GF-D8 (cell line): Measurements from ENCODE around the gene IGFL3.
A peak's percentile ranks its signal among the peaks of the same experiment; 100 is the strongest.
"Not testable (repeated sequence)": the region's sequence is repeated elsewhere in the genome, so short reads cannot be mapped to it uniquely, and the experiment has no call there.

Experiments
- DNase-seq: peaks from one replicate; lab custom pipeline; 2025; lab: John Stamatoyannopoulos, UW

The IGFL3 gene

GRCh38 chr19:46125447-46125846 is 959 bp upstream of the IGFL3 start:
- no peak for DNase-seq

DNA sequence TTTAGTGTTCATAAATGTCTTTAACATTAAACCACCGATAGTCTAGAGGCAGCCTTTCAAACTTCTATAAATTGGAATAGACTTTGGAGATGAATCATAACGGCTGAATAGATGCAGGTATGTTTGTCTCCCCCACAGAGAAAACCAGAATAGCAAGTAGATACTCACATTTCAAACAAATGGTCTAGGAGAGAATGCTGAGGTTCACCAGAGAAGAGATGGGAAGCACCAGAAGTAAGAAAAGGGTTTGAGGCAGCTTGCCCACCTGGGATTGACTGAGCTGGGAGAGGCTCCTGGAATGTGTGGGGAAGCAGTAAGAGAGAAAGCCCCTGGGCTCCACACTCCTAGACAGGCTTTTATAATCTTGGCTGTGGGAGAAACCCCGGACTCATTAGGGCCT is 6.4 kb downstream of the IGFL3 start:
- no peak for DNase-seq

DNA sequence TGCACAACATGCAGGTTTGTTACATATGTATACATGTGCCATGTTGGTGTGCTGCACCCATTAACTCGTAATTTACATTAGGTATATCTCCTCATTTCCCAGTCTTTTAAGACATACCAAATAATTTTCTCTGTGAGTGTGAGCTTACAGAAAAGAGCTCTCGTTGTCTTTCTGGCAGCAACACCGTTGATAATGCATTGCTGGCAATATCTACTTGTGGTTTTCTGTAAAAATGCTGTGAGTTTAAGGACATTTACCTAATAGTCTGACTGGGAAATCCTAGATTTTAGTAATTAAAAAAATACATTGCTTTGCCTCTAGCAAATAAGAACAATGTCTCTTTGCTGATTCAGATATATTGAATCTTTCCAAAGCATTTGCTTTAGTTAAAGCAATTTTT is 8.4 kb downstream of the IGFL3 start:
- DNase-seq = no peak

DNA sequence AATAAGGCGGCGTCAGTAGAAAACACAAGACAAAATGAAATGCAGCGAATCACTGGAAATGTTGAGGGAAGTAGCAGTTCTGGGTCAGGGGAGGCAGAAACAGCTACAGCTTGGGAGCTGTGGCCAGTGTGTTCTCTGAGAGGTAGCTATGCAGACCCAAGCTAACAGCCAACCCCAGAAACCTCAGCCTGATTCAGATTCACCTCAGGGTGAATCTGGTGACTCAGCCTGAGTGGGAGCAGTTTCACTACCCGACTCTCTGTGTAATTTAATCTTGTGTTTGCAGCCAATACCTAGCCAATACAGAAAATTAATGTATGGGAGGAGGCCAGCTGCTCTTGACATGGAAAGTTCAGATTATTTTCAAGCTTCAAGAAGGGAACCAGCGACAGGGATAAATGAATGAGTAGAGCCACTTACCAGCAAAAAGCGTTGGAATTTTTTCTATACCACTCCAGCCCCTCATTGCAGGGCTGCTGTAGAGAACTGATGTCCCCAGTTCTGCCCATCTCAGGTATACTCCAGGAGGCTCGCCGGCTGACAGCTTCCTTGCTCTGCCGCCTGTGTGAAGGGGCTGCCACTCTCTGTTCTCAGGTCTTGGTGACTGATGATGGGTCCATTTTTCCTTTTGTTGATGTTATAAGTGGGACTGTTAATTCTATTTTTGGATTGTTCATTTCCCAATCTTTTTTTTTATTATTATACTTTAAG is 8.9 kb downstream of the IGFL3 start:
- no peak for DNase-seq

DNA sequence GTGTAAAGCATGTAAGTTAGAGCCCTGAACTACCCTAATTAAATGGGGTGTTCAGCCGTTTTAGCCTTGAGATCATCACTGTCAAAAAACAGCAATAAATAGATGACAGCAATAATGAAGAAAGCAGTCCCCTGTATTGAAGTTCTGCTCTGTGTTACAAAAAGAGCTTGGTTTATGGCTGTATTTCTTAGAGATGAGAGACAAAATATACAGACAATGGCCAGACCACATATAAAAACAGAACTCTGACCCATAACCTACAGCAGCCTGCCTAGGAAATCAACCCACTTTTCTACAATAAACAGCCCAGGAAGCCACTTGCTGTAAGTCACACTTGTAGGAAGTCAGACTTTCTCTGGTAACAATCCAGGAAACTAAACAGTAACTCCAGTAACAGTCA is 10.8 kb downstream of the IGFL3 start:
- no peak for DNase-seq

GRCh38 chr19:46112527-46112926 is 12.0 kb downstream of the IGFL3 start:
- DNase-seq = no peak

DNA sequence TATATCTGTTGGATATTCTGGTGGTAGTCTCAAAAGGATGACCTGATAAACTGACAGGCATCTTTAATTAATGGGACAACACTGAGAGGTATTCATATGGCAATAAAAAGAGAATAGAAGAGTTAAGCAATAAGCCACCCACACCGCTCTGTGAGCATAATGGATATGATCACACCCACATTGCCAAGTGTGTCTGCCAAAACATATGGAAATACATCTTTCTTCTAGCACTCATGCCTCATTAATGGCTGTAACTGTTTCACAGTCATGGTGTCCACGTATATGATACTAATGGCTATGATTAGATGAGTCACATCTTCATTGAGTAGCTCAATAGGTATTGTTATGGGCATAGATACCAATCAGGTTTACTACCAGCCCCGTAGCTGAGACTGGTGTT is 13.1 kb downstream of the IGFL3 start:
- no peak for DNase-seq

DNA sequence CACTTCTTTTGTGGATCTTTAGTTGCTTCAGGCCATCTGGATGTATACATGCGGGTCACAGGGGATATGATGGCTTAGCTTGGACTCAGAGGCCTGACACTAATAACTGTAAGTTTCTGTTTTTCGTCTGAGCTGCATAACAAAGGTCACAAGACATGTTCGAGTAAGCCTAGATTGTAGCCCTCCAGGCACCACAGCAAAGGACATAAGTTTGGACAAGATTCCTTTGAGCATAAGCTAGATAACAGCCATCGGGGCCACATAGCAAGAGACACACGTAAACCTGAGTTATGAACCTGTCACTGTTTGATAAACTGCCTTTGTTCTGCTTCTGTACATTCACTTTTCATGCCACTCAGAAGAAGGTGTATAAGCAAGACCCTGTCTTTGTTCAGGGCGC is 14.6 kb downstream of the IGFL3 start:
- DNase-seq = no peak

DNA sequence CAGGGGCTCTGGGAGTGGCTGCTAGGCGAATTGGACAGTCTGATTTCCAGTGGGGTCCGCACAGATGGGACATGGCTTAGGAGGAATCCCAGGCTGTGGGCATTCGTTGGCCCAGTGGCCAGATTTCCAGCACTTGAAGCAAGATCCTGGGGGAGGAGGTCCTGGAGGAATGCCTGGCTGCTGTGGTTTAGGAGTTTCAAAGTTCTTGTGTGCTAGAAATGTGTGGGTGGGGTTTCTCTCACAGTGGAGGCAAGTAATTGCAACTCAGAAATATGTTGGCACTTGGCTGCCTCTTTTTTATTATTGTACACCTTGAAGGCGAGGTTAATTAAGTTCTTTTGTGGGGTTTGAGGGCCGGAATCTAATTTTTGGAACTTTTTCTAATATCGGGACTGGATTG is 17.1 kb downstream of the IGFL3 start:
- no peak for DNase-seq

- not testable (repeated sequence) for DNase-seq
Measured at GRCh38 chr19:46102333-46102732, 22.2 kb downstream of the IGFL3 start.

DNA sequence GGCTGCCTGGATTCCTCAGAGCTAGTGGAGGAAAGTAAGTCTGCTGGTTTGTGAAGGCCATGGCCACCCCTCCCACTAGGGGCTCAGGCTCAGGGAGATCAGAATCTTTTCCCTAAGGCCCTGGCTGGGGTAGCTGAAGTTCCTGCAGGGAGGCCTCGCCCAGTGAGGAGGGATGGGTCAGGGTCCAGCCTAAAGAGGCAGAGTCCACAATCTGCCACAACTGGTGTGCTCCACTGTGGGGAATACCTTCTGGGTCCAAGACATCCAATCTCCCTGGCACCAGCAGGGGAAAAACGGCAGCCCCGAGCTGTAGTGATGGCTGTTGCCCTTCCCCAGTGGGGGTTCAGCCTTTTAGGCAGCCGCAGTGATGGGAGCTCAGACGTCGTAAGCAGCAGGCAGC is 23.2 kb downstream of the IGFL3 start:
- DNase-seq = no peak

DNA sequence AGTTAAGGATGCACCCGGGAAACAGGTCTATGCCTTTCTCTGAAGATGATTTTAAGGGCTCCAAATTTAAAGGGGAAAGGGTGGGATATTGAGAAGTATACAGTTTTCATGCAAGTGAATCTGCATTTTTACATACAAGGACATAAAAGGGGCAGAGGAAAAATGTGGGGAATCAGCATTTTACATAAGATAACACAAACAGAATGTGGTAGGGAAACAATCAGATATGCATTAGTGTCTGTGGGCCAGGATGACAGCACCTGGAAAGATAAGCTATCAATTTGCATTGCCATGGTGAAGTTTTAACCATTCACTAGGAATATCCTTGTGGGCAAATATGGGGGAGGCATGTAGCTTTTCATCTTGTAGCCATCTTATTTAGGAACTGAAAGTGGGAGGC is 24.1 kb downstream of the IGFL3 start:
- DNase-seq = no peak

- DNase-seq = no peak
Measured at GRCh38 chr19:46090444-46090843, 34.0 kb downstream of the IGFL3 start.

DNA sequence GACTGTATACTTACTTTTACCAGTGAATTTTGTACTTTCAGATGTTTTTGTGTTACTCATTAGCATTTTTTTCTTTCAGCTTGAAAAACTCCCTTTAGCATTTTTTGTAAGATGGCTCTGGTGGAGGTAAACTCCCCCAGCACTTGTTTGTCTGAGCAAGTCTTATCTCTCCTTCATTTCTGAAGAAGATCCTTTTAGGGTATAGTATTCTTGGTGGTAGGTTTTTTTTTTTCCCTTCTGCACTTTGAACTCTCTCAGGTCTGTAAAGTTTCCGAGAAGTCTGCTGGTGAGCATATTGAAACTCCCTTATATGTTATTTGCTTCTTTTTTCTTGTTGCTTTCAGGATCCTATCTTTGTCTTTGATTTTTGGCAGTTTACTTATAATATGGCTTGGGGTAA is 35.1 kb downstream of the IGFL3 start:
- no peak for DNase-seq

- no peak for DNase-seq
Measured at GRCh38 chr19:46088101-46088500, 36.4 kb downstream of the IGFL3 start.

DNA sequence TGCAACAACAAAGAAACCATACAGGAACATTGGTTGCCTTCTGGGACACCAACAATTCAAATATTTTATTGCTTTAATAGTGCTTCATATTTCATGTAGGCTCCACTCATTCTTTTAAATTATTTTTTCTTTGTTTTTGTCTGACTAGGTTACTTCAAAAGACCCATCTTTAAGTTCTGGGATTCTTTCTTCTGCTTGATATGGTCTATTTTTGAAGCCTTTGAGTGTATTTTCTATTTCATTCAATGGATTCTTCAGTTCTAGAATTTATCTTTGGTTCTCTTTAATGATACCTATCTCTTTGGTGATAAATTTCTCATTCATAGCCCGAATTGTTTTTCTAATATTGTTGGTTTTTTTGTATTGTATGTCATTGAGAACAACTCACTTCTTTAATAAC is 38.6 kb downstream of the IGFL3 start:
- no peak for DNase-seq

DNA sequence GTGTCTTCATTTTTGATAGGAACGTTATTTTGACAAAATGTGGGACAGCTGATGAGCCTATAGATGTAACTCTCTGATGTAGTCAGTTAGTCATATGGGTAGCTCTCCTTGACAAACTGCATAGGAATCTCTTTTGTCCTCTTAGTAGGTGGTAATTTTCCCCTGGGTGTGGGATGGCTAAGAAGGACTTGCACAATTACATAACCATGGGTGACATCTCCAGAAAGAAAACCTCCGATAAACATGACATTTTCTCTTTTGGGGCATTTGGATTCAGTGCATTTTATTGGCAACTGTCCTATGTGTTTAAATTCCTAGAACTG is 41.8 kb downstream of the IGFL3 start:
- DNase-seq = no peak

GRCh38 chr19:46081928-46082727 is 42.4 kb downstream of the IGFL3 start:
- peak; percentile 3 for DNase-seq

GRCh38 chr19:46080561-46080960 is 43.9 kb downstream of the IGFL3 start:
- no peak for DNase-seq

- DNase-seq = no peak
Measured at GRCh38 chr19:46079576-46079975, 44.9 kb downstream of the IGFL3 start.

- not testable (repeated sequence) for DNase-seq
Measured at GRCh38 chr19:46078573-46079332, 45.7 kb downstream of the IGFL3 start.

DNA sequence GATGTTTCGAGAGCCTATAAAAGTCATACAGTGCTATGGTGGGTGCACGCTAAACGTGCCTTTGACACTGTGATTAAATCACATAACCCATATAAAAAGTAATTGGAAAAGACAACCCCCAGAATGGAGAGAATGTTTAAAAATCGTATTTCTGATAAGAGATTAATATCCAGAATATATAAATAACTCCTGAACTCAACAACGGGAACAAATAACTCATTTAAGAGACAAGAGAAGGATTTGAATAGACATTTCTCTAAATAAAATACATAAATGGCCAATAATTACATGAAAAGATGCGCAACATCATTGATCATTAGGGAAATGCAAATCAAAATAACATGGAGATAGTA is 46.7 kb downstream of the IGFL3 start:
- DNase-seq = no peak
